ENCODE data around the gene PKD2L1.
"Not testable (repeated sequence)": the region's sequence is repeated elsewhere in the genome, so short reads cannot be mapped to it uniquely, and the experiment has no call there.

The PKD2L1 gene

GRCh38 chr10:100333661-100334440, 3.8 kb upstream of the PKD2L1 start:
- DNase-seq (ENCODE audit: low spot score) = no peak

- DNase-seq (ENCODE audit: low spot score) = no peak
Measured at GRCh38 chr10:100333106-100333505, 3.1 kb upstream of the PKD2L1 start.

- DNase-seq (ENCODE audit: low spot score) = no peak
Measured at GRCh38 chr10:100328198-100328597, 1.8 kb downstream of the PKD2L1 start.

DNA sequence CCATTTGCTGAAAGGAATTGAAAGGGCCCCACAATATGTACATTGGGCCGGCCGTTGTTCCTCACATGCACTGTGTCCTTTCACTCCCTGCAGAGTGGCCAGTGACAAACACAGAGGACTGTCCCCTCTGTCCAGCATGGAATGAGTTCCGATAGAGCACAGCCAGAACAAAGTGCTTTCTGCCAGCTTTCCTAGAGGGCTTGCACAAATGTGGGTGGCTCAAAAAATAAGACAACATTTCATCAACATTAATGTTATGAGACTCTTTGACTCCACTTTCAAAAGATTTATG, 2.4 kb downstream of the PKD2L1 start:
- no peak for DNase-seq (ENCODE audit: low spot score)

DNA sequence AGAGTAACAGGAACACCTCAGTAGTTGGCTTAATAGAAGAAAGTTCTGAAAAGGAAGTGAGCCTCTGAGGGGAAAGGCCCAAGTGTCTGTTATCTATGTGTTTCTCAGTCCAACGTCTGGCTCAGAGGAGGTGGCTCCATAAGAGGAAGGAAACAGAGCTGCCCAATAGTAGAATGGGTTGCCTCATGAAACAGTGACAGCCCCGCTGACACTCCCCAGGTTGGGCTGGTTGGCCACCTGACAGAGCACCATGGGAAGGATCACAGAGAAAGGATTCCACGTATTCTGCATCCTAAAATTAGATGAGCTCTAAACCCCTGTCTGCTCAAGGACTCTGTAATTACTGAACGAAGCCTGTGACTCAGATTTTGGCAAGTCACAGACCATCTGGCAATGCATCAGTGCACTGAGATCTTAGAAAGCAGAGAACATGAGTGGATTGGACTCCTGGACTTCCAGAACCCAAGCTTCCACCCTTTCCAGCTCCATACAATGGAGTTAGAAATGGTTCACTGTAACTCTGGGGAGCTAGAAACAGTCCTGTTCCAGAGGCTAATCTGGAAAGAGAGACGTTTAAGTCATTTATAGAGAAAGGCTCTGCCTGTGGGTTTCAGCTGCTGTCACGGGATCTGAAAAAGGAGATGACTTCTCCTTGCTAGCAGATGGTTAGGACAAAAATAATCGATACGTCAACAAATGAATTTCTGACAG, 2.9 kb downstream of the PKD2L1 start:
- DNase-seq (ENCODE audit: low spot score) = no peak

DNA sequence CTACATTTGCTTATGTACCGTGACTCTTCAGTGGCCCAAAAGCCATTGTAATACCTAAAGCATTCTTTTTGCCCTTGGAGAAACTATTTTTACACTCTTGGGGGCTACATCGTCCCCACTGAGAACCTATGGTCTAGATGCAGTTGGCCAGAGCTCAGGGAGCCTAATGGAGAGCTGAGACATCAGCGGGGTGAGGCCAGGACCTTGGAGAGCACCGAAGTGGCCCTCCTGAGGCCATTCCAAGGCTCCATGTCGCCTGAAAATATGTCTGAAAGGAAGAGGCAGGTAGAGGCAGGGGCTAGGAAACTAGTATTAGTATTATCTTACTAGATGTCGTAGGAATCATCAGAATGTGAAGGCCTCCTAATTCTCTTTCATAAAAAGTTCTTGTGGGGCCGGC, 4.9 kb downstream of the PKD2L1 start:
- DNase-seq (ENCODE audit: low spot score) = no peak

DNA sequence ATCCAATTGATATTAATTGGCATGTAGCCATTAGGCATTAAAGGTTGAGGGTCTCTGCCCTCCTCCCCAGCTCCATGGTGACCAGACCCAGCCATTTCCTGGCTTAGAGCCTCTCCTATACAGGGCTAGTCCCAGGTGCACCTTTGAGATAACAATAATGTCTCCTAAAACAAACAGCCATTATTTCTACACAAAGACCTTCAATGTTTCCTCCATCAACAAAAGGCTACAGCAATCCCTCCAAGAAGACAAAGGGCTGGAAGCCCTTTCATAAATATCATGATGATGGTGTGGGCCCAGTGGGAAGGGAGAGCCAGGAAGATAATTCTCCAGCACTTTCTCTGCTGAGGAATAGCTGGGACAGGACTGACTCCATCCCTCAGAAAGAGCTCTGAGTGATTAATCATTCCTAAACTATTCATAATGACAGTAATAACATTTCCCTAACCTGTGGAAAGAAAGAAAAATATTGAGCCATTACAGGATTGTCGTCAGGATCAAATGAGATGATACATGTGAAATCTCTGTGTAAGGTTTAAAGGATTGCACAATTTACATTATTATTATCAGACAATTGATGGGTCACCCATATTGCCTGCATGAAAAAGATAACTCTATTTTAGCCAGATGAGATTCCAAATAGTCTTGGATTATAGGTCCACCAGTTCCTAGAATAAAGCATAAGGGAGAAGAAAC, 10.2 kb downstream of the PKD2L1 start:
- DNase-seq (ENCODE audit: low spot score) = no peak

DNA sequence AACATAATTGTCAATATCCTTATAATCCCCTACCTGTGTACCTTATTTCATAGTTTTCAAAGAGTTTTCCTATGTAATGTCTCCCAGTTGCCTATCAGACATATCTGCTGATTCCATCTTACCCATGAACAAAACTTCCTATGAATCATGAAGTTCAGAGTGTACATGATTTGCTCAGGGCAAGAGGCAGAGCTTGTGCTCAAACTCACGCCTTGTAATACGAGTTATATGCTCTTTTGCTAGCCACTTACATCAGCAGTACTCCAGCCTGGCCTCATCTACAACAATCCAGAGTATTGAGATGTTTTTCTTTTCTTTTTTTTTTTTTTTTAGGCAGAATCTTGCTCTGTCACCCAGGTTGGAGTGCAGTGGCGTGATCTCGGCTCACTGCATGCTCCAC, 11.8 kb downstream of the PKD2L1 start:
- no peak for DNase-seq (ENCODE audit: low spot score)

GRCh38 chr10:100315615-100316014, 14.4 kb downstream of the PKD2L1 start:
- DNase-seq (ENCODE audit: low spot score) = no peak

DNA sequence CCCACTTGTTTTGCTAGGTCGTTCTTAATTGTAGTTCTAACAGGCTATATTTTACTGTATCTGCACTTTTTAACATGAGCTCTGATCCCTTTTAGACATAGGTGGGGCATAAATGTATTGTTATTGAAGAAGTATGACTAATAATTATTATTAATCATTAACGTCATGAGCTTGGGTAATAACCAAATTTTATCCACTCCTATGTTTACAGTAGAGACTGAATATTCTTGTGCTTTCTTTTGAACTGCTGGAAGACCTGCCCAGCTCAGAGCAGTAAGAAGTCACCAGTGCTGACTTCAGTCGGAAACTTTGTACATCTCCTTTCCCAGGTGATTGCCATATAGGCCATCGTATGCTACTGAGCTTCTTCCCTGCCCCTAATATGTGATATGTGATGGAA, 18.7 kb downstream of the PKD2L1 start:
- no peak for DNase-seq (ENCODE audit: low spot score)

DNA sequence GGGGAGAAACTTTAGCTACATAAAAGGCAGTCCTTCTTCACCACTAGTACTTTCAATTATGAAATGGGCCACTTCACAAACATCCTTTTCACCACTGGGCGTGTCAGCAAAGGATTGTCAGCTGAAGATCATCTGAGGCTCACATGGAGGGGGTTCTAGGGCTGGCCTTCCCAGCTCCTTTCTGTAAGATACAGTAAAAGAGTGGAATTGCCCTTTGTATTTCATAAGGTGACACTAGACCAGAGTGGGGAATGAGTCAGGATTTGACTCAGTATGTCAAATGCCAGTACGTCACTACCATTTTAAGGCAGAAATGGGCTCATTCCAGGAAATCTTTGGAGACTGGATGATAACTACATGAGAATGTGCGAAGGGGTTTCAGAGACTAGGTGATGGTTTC, 22.3 kb downstream of the PKD2L1 start:
- no peak for DNase-seq (ENCODE audit: low spot score)

DNA sequence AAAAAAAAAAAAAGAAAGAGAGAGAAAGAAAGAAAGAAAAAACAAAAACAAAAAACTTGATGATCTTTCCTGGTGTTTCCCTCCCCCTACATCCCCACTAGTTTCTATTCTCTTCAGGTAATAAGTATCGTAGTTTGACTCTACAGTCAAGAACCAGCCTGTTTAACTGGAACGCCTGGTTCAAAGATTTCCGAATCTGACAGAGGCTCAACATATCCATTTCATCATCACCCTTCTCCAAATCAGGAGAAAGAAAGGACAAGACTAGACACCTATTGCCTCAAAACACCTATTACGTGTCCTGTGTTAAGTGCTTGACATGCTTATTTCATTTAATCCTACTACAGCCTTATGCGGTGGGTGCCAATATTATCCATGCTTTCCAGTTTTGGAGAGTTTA, 23.2 kb downstream of the PKD2L1 start:
- DNase-seq (ENCODE audit: low spot score) = no peak

DNA sequence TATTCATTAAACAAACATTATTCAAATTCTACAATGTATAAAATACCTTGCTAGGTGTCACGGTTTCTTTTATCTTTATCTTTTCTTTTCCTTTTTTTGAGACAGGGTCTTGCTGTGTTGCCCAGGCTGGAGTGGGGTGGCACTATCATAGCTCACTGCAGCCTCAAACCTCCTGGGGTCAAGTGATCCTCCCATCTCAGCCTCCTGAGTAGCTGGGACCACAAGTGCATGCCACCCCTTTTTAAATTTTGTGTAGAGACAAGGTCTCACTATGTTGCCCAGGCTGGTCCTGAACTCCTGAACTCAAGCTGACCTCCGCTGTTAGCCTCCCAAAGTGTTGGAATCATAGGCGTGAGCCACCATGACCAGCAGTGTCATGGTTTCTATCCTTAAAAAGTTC, 25.6 kb downstream of the PKD2L1 start:
- DNase-seq (ENCODE audit: low spot score) = no peak

GRCh38 chr10:100303724-100304319, 26.2 kb downstream of the PKD2L1 start:
- DNase-seq (ENCODE audit: low spot score) = no peak

GRCh38 chr10:100301123-100301522, 28.9 kb downstream of the PKD2L1 start:
- DNase-seq (ENCODE audit: low spot score) = not testable (repeated sequence)

DNA sequence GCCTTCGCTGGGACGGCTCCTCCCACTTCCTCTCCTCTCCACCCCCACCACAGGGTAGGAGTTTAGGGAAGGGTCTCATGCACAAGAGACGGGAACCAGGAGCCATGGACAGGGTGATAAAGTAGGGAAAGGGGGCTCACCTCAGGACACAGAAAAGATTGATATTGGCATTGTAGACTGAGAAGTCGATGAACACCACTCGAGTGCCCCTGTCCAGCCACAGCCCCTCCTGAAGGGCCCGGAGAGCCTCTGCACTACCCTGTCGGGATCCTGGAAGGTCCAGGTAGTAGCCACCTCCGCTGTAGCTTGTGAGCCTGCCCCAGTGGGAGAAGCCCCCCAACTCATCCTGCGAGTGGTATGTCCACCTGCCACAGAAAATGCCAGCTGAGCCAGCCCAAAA, 32.8 kb downstream of the PKD2L1 start:
- DNase-seq (ENCODE audit: low spot score) = no peak

DNA sequence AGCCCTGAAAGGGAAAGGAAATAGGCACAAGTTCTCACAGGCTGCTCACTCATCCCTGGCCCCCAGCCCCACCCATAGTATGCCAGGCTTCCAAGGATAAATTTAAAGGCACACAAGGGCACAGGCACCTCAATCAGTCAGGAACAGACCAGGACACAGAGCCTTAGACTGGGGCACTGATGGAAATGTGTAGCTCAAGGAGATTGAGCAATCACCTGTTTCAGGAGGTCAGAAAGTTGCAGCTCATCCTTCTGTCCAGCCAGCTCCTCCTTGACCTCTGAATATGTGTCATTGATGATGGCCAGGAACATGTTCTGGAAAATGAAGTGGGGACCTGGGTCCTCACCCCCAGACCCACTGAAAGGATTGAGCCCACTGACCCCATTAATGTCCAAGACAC, 37.0 kb downstream of the PKD2L1 start:
- DNase-seq (ENCODE audit: low spot score) = no peak

GRCh38 chr10:100292300-100292699, 37.7 kb downstream of the PKD2L1 start:
- not testable (repeated sequence) for DNase-seq (ENCODE audit: low spot score)

DNA sequence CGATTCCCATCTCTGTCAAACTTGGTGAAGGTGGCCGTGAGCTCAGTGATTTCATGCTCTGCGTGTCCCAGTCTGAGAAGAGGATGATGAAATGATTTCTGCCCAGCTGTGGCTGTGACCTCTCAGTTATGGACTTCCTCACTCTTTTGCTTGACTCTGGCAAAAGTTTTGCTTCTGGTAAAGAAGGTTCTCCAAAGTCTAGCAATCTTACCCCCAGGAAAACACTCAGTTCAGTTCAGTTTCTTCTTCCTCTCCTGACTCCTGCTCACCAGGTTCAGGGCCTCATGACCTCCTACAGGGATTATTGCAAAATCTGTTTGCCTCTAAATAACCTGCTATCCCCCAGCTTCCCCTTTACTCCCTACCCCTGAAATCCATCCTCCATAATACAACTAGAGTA, 38.7 kb downstream of the PKD2L1 start:
- no peak for DNase-seq (ENCODE audit: low spot score)

DNA sequence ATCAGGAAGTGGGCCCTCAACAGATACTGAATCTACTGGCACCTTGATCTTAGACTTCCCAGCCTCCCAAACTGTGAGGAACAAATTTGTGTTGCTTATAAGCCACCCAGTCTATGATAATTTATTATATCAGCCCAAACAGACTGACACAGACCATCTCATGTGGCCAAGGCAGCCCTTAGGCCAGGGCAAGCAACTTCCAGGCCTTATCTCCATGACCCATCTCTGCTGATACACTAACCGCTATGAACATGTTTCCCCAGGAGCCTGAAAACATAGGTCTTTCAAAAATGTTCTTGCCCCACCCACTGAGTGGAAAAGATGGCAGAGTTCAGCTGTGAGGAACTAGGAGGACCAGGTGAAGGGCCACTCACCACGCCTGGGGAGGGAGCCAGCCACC, 40.4 kb downstream of the PKD2L1 start:
- no peak for DNase-seq (ENCODE audit: low spot score)

- DNase-seq (ENCODE audit: low spot score) = no peak
Measured at GRCh38 chr10:100288196-100288595, 41.8 kb downstream of the PKD2L1 start.

DNA sequence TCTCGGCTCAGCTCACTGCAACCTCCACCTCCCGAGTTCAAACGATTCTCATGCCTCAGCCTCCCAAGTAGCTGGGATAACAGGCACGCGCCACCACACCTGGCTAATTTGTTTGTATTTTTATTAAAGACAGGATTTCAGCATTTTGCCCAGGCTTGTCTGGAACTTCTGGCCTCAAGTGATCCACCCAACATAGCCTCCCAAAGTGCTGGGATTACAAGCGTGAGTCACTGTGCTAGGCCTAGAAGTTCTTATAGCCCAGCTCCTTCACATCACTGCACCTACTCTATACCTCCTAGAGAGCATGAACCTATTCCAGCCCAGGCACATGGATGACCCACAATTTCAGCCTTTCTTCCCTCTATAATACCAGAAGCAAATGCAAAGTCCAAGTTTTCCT, 42.3 kb downstream of the PKD2L1 start:
- DNase-seq (ENCODE audit: low spot score) = no peak
